ENCODE results near the gene ZSCAN22.

ZSCAN22 gene

DNA sequence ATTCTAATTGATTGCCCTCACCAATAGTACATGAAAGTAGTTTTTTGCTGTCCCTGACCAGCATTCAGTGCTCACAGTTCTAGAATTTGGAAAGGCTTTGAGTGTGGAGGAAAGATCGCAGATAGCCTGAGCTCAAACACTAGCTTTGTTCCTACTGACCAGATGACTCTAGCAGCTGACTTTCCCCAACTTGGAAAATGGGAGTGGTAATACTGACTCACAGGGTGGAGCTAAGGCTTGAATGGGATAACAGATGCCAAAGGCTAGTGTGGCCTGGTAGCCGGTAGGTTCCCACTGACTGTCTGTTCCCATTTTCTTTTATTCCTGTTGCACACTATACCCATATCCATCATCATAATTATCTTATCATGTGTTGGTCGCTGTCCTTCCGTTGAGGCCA, 3.7 kb downstream of the ZSCAN22 start:
- H3K4me3 ChIP-seq (replicated peaks in 1 of 2; ENCODE audit: low read depth in 2 of 2, low read length in 2 of 2): no peak overlapping the region
- TF ChIP-seq, protein P1, sequence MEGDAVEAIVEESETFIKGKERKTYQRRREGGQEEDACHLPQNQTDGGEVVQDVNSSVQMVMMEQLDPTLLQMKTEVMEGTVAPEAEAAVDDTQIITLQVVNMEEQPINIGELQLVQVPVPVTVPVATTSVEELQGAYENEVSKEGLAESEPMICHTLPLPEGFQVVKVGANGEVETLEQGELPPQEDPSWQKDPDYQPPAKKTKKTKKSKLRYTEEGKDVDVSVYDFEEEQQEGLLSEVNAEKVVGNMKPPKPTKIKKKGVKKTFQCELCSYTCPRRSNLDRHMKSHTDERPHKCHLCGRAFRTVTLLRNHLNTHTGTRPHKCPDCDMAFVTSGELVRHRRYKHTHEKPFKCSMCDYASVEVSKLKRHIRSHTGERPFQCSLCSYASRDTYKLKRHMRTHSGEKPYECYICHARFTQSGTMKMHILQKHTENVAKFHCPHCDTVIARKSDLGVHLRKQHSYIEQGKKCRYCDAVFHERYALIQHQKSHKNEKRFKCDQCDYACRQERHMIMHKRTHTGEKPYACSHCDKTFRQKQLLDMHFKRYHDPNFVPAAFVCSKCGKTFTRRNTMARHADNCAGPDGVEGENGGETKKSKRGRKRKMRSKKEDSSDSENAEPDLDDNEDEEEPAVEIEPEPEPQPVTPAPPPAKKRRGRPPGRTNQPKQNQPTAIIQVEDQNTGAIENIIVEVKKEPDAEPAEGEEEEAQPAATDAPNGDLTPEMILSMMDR (IDR thresholded peaks at IDR 0.05; ENCODE audit: low read depth, low read length): no peak
- DNase-seq (ENCODE audit: low read depth in 2 of 2): peak; percentile 70 to 84

DNA sequence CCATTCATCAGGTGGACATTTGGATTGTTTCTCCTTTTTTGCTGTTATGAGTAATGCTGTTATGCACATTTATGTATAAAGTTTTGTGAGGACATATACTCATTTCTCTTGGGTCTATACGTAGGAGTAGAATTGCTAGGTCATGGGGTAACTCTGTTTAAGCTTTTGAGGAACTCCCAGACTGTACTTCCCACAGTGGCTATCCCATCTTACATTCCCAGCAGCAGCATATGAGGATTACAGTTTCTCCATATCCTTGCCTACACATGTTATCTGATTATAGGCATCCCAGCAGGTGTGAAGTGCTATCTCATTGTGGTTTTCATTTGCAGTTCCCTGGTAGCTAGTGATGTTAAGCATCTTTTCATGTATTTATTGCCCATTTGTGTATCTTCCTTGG, 5.9 kb downstream of the ZSCAN22 start:
- TF ChIP-seq, protein P1 (IDR thresholded peaks at IDR 0.05; ENCODE audit: low read depth, low read length): no peak
- no peak for DNase-seq (ENCODE audit: low read depth in 2 of 2)
- H3K4me3 ChIP-seq (replicated peaks in 1 of 2; ENCODE audit: low read depth in 2 of 2, low read length in 2 of 2): no peak overlapping the region

DNA sequence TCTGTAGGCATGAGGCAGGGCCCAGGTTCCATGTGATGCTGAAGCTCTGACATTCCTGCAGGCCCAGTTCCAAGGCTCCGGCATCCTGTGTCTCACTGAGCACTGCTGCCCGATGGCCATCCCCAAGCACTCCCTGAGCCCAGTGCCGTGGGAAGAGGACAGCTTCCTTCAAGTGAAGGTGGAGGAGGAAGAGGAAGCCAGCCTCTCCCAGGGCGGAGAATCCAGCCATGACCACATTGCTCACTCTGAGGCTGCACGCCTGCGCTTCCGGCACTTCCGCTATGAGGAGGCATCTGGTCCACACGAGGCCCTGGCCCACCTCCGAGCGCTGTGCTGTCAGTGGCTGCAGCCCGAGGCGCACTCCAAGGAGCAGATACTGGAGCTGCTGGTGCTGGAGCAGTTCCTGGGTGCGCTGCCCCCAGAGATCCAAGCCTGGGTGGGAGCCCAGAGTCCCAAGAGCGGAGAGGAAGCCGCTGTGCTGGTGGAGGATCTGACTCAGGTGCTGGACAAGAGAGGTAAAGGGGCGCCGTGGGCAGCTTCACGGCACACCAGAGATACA, 8.0 kb downstream of the ZSCAN22 start:
- TF ChIP-seq, protein P1 (IDR thresholded peaks at IDR 0.05; ENCODE audit: low read depth, low read length): no peak
- no peak for DNase-seq (ENCODE audit: low read depth in 2 of 2)
- H3K4me3 ChIP-seq (replicated peaks in 1 of 2; ENCODE audit: low read depth in 2 of 2, low read length in 2 of 2): no peak overlapping the region

DNA sequence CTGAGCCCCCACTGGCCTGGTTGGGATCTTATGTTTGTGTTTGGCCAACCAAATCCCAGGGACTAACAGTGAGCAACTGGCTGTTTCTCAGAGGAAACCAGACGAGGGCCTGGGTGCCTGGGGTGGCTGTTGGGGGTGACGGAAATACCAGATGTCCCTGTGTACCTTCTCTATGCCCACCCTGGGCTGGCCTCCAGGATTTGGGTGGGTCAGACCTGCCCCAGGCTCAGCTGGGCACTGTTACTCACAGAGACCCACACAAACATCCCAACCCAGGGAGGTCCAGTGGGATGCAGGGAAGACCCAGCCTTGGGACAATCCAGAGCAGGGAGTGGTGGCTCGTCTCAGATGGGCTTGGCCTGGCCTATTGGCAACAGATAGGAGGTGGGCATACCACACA, 8.8 kb downstream of the ZSCAN22 start:
- DNase-seq (ENCODE audit: low read depth in 2 of 2): no peak

DNA sequence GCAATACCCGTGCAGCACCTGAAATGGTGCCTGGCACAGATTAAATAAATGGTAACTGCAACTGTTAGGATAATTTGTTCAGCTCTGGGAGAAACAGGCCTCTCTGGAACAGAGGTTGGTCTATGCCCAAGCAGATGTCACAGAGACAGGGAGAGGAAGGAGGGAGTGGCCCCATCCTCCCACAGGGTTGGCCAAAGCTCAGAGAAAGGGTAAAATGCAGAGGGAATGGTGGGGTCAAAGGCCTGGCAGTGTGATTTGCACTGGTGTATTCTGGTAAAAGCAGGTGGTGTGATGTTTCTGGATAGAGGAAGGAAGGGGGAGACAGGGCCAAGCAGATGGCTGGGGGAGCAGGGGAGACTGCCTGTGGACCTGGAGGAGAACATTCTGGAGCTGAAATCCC, 9.4 kb downstream of the ZSCAN22 start:
- no peak overlapping the region for H3K4me3 ChIP-seq (replicated peaks in 1 of 2; ENCODE audit: low read depth in 2 of 2, low read length in 2 of 2)
- DNase-seq (ENCODE audit: low read depth in 2 of 2): no peak
- TF ChIP-seq, protein P1 (IDR thresholded peaks at IDR 0.05; ENCODE audit: low read depth, low read length): no peak

More for the DNA sequence above, 8.8 kb downstream of the ZSCAN22 start:
- H3K4me3 ChIP-seq (replicated peaks in 1 of 2; ENCODE audit: low read depth in 2 of 2, low read length in 2 of 2): no peak overlapping the region
- TF ChIP-seq, protein P1 (IDR thresholded peaks at IDR 0.05; ENCODE audit: low read depth, low read length): no peak

DNA sequence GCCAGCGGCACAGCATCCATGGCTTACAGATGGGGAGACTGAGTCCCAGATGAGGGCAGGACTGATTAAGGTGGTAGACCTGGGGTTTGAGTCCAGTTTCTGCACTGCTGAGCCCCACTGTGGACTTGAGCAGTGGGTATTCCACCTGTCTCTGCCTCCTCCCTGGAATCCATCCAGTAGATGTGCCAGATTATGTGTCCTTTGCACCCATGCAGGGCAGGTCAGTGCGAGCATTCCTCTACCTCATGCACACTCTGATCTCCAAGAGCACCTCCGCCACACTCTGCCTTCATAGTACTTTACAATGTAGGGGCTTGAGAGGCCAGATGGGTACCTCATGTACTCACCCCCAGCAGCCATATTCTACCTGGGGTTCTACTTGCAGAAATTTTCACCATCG, 10.0 kb downstream of the ZSCAN22 start:
- TF ChIP-seq, protein P1 (IDR thresholded peaks at IDR 0.05; ENCODE audit: low read depth, low read length): no peak
- DNase-seq (ENCODE audit: low read depth in 2 of 2): no peak
- H3K4me3 ChIP-seq (replicated peaks in 1 of 2; ENCODE audit: low read depth in 2 of 2, low read length in 2 of 2): no peak overlapping the region

DNA sequence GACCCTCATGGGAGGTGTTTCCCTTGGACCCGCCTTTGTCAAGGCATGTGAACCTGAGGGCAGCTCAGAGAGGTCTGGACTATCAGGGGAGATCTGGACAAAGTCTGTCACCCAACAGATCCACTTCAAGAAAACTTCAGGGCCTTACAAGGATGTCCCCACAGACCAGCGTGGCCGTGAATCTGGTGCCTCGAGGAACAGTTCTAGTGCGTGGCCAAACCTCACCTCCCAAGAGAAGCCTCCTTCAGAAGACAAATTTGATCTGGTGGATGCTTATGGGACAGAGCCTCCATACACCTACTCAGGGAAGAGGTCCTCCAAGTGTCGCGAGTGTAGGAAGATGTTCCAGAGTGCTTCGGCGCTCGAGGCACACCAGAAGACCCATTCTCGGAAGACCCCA, 11.5 kb downstream of the ZSCAN22 start:
- TF ChIP-seq, protein P1 (IDR thresholded peaks at IDR 0.05; ENCODE audit: low read depth, low read length): no peak
- H3K4me3 ChIP-seq (replicated peaks in 1 of 2; ENCODE audit: low read depth in 2 of 2, low read length in 2 of 2): no peak overlapping the region

More for the DNA sequence above, 11.5 kb downstream of the ZSCAN22 start:
- DNase-seq (ENCODE audit: low read depth in 2 of 2): no peak
